Heart left ventricle (tissue), 16 donors: ENCODE data around the gene MSH3. TPM values are rescaled to one million over a fixed set of nuclear protein-coding genes. Genes with fewer than 3 reads are reported as not detected.

Experiments used
- ATAC-seq, 4 donors: fragments of 200-7000 bp; cut with Tn5 transposase; one replicate each; pipeline ENCODE4 v1.9.1; 2020 to 2022; ENCODE audit warnings: moderate library complexity in 4 of 4, mild to moderate bottlenecking in 3 of 4, moderate number of reproducible peaks in 1 of 4
- DNase-seq, 5 donors: peaks; one replicate each; pipeline ENCODE4 v3.0.0-alpha.2; 2020
- H3K27ac ChIP-seq, 12 donors: fragments of 200-600 bp; sonication (generic) in 4 of 12; one replicate each; pipeline versions ENCODE4 v1.5.0 to v1.8.0; 2016 to 2022; ENCODE audit warnings: mild to moderate bottlenecking in 2 of 12
- H3K27me3 ChIP-seq, 9 donors: fragments of 200-600 bp; sonication (generic) in 2 of 9; one replicate each; pipeline versions ENCODE4 v1.5.1 to v1.8.0; 2016 to 2022; ENCODE audit warnings: mild to moderate bottlenecking in 3 of 9
- H3K36me3 ChIP-seq, 9 donors: fragments of 200-600 bp; sonication (generic) in 2 of 9; one replicate each; pipeline versions ENCODE4 v1.5.0 to v1.8.0; 2018 to 2022; ENCODE audit warnings: mild to moderate bottlenecking in 2 of 9
- H3K4me1 ChIP-seq, 12 donors: fragments of 200-600 bp; sonication (generic) in 4 of 12; one replicate each; pipeline versions ENCODE4 v1.5.0 to v1.8.0; 2016 to 2022; ENCODE audit warnings: mild to moderate bottlenecking in 3 of 12
- H3K4me3 ChIP-seq, 12 donors: fragments of 200-600 bp; sonication (generic) in 4 of 12; one replicate each; pipeline versions ENCODE4 v1.5.0 to v1.8.0; 2017 to 2022; ENCODE audit warnings: mild to moderate bottlenecking in 9 of 12, moderate library complexity in 4 of 12
- H3K9me3 ChIP-seq, 12 donors: fragments of 200-600 bp; sonication (generic) in 4 of 12; one replicate each; pipeline versions ENCODE4 v1.5.0 to v1.8.0; 2016 to 2022; ENCODE audit warnings: mild to moderate bottlenecking in 1 of 12
- POLR2A ChIP-seq, 2 donors: fragments of 450-650 bp; IDR thresholded peaks; one replicate each; pipeline ENCODE4 v1.6.1; 2017; ENCODE audit warnings: antibody characterized with exemption in 2 of 2, mild to moderate bottlenecking in 2 of 2, moderate library complexity in 2 of 2
- WGBS, 4 donors: extraction: QIAGEN DNeasy Blood & Tissue Kit in 2 of 4; methylation state at CpG; one replicate each; pipeline versions ENCODE4 v1.1.5 to v1.1.7; 2013 to 2018; 5-methylcytosine and 5-hydroxymethylcytosine counted together
- intact Hi-C, 10 donors: fragments of 100-400 bp; cut with DNase I; formaldehyde crosslinking; loops; one replicate each; pipeline versions ENCODE4 v1.11.1 to v1.14.2; 2022
- long read RNA-seq, 3 donors: library from polyadenylated mRNA; unstranded; transcript quantifications; one replicate each; pipeline ENCODE4 v2.0.0, GENCODE V29; 2020 to 2021
- polyA plus RNA-seq, 2 donors: library from polyadenylated mRNA; stranded (reverse); fragments of 200-250 nt; gene quantifications; one replicate each; pipeline ENCODE4 v1.2.3, GENCODE V29; 2013
- total RNA-seq, 9 donors: library from RNA; depleted of rRNA in 2 of 9; stranded (reverse); fragments of >200 nt in 2 of 9; fragmentation: NEBNext Ultra II Directional in 3 of 9; extraction: Animal tissue kit (Norgen Biotek cat#: 25700) in 3 of 9; gene quantifications; one replicate each; pipeline versions ENCODE4 v1.1.0 to v1.2.4, GENCODE V29; 2016 to 2023
- TF ChIP-seq, protein P1 (sequence below), 12 donors: fragments of 200-600 bp; sonication (generic) in 4 of 12; IDR thresholded peaks; one replicate each; pipeline versions ENCODE4 v1.5.0 to v1.8.0; 2018 to 2022; ENCODE audit warnings: antibody characterized with exemption in 12 of 12, mild to moderate bottlenecking in 5 of 12
- donor health status: ischemic (EF 13 %, LVEDD 7.1; RV severe dilation, severe dysfunction).
- donor health status: healthy with polysubstance abuse.
- donor health status: DM: no; HTN: yes; CAD: no.
- donor health status: DM: no; HTN: no; CAD: no.
- donor health status: ischemic (EF 25% LVEDD 6.9; RV normal size, moderate dysfunction).
- donor health status: ischemic (EF 25% LVEDD 5.7; RV mildly dilated, moderate dysfunction).
- donor health status: healthy.
- donor health status: DM: yes; HTN: yes; CAD: no.
- donor health status: ischemic (EF 35%, LVEDD 5.7; RV mildly dilated, moderate dysfunction).
- donor health status: nonischemic (EF 11% LVEDD 7.7; RV severe dilation, severe dysfunction).
- donor health status: DM: yes; HTN: yes; CAD: no.
- donor health status: PGD.
- donor health status: ischemic (EF 29% LVEDD 5.4; RV normal size, mild dysfunction).
- donor health status: nonischemic (EF 23%, LVEDD 6.1; RV moderate dilation, normal function).

MSH3 gene
- 10 to 100 TPM in 4 of 9 donors, 1 to 10 TPM in 5; 6.0 to 15.8 (median 9.2) TPM for total RNA-seq
- 1 to 10 TPM; 2.9 to 4.8 TPM for polyA plus RNA-seq
- long read RNA-seq, donor 1, full-length matches to known transcripts, result 6 of 16 reads
- long read RNA-seq, donor 1, partial matches to known transcripts, result 10 of 16 reads
- long read RNA-seq, donor 1, other reads (novel, unspliced or antisense), result 0 of 16 reads
- long read RNA-seq, donor 2, partial matches to known transcripts, result 14 of 14 reads
- long read RNA-seq, donor 2, other reads (novel, unspliced or antisense), result 0 of 14 reads
- long read RNA-seq, donor 3, partial matches to known transcripts, result 4 of 6 reads
- long read RNA-seq, donor 3, other reads (novel, unspliced or antisense), result 2 of 6 reads

DNA sequence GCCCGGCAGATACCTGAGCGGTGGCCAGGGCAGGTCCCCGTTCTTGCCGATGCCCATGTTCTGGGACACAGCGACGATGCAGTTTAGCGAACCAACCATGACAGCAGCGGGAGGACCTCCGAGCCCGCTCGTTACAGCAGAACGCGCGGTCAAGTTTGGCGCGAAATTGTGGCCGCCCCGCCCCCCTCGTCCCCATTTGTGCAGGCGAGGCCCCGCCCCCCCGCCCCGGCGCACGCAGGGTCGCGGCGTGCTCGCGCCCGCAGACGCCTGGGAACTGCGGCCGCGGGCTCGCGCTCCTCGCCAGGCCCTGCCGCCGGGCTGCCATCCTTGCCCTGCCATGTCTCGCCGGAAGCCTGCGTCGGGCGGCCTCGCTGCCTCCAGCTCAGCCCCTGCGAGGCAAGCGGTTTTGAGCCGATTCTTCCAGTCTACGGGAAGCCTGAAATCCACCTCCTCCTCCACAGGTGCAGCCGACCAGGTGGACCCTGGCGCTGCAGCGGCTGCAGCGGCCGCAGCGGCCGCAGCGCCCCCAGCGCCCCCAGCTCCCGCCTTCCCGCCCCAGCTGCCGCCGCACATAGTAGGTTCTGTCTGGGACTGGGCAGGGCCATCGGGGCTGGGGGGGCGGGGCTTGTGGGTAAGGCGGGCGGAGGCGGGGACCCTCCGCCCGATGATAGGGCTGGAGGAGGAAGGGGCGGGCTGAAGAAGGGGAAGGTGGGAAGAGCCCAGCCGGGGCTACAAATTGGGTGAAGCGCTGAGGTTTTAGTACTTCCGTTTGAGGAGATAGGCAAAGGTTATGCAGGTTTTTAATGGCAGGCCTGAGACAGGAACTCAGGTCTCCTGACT is at the start of gene MSH3, which contains the start of gene DHFR:
Gene MSH3 (plus strand): TSS at position 262 of the 840 bp plus-strand sequence. CDS start 76 bp downstream, at position 338.
Gene DHFR (minus strand): TSS at position 593 of the 840 bp plus-strand sequence. CDS start 494 bp downstream, at position 99.
- H3K4me1 ChIP-seq, result peaks cover 3 to 30% (median 17%) of the 10 kb centered on the region in 12 donors
- DNase-seq (peak; percentile 85 to 91 (median 88)), ATAC-seq (peak in 3 of 4 donors; percentile 48 to 82 (median 80))
- H3K4me3 ChIP-seq, result peak within 1 kb of the TSS; percentile 73 to 100 (median 98)
- intact Hi-C loops, result no loop called here
- no peaks in the 10 kb centered on the region for H3K9me3 ChIP-seq
- TF ChIP-seq POLR2A (IDR thresholded peaks at IDR 0.05), result peak in 1 of 2 donors; percentile 63
- TF ChIP-seq, protein P1, sequence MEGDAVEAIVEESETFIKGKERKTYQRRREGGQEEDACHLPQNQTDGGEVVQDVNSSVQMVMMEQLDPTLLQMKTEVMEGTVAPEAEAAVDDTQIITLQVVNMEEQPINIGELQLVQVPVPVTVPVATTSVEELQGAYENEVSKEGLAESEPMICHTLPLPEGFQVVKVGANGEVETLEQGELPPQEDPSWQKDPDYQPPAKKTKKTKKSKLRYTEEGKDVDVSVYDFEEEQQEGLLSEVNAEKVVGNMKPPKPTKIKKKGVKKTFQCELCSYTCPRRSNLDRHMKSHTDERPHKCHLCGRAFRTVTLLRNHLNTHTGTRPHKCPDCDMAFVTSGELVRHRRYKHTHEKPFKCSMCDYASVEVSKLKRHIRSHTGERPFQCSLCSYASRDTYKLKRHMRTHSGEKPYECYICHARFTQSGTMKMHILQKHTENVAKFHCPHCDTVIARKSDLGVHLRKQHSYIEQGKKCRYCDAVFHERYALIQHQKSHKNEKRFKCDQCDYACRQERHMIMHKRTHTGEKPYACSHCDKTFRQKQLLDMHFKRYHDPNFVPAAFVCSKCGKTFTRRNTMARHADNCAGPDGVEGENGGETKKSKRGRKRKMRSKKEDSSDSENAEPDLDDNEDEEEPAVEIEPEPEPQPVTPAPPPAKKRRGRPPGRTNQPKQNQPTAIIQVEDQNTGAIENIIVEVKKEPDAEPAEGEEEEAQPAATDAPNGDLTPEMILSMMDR (IDR thresholded peaks at IDR 0.05), result peak in 5 of 12 donors; percentile 20 to 43 (median 38)
- H3K27ac ChIP-seq, result peak within 1 kb of the TSS; percentile 88 to 99 (median 97)
- no peaks in the 10 kb centered on the region for H3K27me3 ChIP-seq
- H3K36me3 ChIP-seq, result peaks cover 0 to 35% (median 28%) of the 10 kb centered on the region in 9 donors
- WGBS, 4 donors, result 0 to 6% (median 1%) methylated on average over 7 to 74 of the region's 74 CpGs

DNA sequence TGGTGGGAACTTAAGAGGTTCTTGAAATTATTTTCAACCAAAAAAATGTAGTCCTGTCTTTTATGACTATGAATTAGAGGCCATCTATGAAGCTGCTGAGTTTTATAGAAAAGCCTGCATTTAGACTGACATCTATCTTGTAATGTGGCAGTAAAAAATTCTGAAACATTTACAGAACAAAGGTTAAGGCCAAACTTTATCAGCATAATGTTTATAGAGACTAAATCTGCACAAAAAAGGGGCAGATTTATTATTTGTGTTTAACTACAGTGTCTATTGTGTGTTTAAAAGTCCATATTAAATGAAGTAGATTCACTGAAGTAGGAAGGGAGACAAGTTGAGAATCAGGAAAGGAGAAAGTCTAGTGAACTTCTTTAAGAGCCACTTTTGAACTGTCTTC is 47.1 kb upstream of the MSH3 start:
- DNase-seq (no peak), ATAC-seq (no peak)
- no peaks in the 10 kb centered on the region for H3K27me3 ChIP-seq
- TF ChIP-seq POLR2A (IDR thresholded peaks at IDR 0.05), result no peak
- TF ChIP-seq, protein P1 (IDR thresholded peaks at IDR 0.05), result no peak
- H3K4me1 ChIP-seq, result peaks cover 0 to 5% (median 0%) of the 10 kb centered on the region in 12 donors
- H3K9me3 ChIP-seq, result peaks cover 0 to 14% (median 0%) of the 10 kb centered on the region in 12 donors
- intact Hi-C loops, result no loop called here
- no peak overlapping the region for H3K27ac ChIP-seq
- H3K4me3 ChIP-seq, result no peak overlapping the region
- no peaks in the 10 kb centered on the region for H3K36me3 ChIP-seq

DNA sequence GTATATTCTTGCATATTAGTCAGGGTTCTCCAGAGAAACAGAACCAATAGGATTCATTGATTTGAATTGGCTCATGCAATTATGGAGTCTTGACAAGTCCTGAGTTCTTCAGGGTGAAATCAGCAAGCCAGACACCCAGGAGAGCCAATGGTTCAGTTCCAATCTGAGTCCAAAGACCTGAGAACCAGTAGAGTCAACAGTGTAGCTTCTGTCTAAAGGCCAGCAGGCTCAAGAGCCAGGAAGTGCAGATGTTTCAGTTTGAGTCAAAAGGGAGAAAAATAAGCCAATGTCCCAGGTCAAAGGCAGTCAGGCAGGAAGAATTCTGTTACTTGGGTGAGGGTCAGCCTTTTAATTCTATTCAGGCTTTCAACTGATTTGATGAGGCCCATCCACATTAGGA is 46.6 kb upstream of the MSH3 start:
- TF ChIP-seq POLR2A (IDR thresholded peaks at IDR 0.05), result no peak
- TF ChIP-seq, protein P1 (IDR thresholded peaks at IDR 0.05), result no peak
- DNase-seq (no peak), ATAC-seq (no peak)
- H3K27ac ChIP-seq, result no peak overlapping the region
- intact Hi-C loops, result no loop called here
- H3K9me3 ChIP-seq, result peaks cover 0 to 14% (median 0%) of the 10 kb centered on the region in 12 donors
- no peaks in the 10 kb centered on the region for H3K27me3 ChIP-seq
- no peaks in the 10 kb centered on the region for H3K36me3 ChIP-seq
- H3K4me3 ChIP-seq, result no peak overlapping the region
- peaks cover 0 to 5% (median 0%) of the 10 kb centered on the region in 12 donors for H3K4me1 ChIP-seq

DNA sequence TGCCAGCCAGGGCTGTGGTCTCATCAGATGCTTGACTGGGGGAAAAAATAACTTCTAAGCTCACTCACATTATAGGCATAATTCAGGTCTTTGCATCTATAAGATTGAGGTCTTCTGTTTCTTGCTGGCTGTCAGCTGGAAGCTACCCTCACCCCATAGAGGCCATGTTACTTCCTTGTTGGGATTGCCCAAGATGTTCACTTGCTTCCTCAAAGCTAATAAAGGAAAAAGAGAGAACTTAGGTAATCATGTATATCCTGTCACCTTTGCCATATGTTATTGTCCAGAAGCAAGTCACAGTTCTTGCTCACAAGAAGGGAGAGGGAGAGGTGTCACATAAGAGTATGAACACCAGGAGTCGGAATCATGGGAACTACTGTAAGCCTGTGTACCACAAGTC is 45.7 kb upstream of the MSH3 start:
- Histone ChIP-seq H3K27me3 (no peaks in the 10 kb centered on the region), H3K4me1 (peaks cover 0 to 5% (median 0%) of the 10 kb centered on the region in 12 donors), H3K4me3 (no peak overlapping the region), H3K36me3 (no peaks in the 10 kb centered on the region), H3K9me3 (peaks cover 0 to 14% (median 0%) of the 10 kb centered on the region in 12 donors), H3K27ac (no peak overlapping the region)
- peak in 2 of 4 donors; percentile 20 to 42 for ATAC-seq
- whole genome bisulfite sequencing, 4 donors, result 92 to 100% (median 97%) methylated on average over 1 of the region's 1 CpG
- no peak for DNase-seq
- intact Hi-C loops, result no loop called here
- TF ChIP-seq POLR2A (IDR thresholded peaks at IDR 0.05), result no peak
- TF ChIP-seq, protein P1 (IDR thresholded peaks at IDR 0.05), result no peak
